Measurements from ENCODE around the gene EEF1A2.
"Not testable (repeated sequence)": the region's sequence is repeated elsewhere in the genome, so short reads cannot be mapped to it uniquely, and the experiment has no call there.

EEF1A2 gene

DNA sequence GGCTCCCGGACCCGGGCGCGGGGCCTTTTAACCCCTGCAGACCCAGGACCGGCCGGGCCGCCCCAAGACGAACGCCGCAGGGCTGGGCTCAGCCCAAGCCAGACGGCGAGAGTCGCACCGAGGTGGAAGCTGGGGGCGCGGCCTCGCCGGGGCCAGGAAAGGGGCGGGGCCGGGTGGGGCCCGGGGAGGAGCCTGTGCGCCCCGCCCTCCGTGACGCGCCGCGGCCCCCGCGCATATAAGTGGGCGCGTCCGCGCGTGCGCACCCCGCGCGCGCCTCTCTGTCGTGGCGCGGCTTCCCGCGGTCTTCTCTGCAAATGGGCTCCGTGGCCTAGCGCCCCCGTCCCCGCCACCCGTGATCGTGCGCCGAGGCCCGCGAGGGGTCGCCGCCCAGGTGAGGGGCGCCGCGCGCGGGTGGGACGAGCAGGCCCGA is 21.6 kb upstream of the EEF1A2 start, which contains the start of gene PPDPF:
TSS of gene PPDPF (plus strand) at position 262 of the 430 bp plus-strand sequence. CDS start 544 bp downstream, outside the sequence.
- DNase-seq (ENCODE audit: low spot score) = peak; percentile 85

DNA sequence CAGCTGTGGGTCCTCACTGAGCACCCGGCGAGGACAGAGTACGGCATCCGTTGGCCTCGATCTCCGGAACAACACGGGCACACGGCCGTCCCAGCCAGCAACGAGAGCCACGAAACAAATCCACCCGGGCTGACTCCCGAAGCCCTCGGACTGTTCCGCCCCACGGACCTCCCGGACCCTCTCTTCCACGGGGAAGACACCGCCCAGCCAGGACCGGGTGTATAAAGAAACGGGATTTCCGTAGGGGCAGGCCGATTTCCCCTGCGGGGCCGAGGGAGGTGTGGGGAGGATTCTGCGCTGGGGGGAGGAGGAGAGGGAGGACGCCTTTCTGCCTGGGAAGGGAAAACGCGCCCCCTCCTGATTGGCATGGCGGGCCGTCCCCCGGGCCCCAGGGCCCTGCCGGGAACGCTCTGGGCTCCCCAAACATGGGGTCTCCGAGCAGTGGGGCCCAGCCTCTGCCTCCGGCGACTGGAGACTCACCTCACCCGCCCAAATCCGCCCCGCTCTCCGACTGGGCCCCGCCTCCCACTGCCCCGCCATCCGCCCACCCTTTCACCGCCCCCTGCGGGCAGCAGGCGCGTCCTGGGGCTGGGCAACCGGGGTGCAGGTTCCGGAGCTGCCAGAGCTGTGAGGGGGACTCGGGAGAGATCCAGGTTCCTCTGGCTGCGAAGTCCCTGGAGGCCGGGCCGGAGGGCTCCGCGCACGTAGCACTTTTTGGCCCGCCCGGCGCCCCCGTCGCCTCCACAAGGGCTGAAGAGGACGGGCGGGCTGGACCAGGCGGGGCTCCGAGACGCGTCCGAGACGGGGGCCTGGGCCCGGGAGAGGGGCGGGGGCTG is 21.0 kb upstream of the EEF1A2 start:
- DNase-seq (ENCODE audit: low spot score) = no peak

DNA sequence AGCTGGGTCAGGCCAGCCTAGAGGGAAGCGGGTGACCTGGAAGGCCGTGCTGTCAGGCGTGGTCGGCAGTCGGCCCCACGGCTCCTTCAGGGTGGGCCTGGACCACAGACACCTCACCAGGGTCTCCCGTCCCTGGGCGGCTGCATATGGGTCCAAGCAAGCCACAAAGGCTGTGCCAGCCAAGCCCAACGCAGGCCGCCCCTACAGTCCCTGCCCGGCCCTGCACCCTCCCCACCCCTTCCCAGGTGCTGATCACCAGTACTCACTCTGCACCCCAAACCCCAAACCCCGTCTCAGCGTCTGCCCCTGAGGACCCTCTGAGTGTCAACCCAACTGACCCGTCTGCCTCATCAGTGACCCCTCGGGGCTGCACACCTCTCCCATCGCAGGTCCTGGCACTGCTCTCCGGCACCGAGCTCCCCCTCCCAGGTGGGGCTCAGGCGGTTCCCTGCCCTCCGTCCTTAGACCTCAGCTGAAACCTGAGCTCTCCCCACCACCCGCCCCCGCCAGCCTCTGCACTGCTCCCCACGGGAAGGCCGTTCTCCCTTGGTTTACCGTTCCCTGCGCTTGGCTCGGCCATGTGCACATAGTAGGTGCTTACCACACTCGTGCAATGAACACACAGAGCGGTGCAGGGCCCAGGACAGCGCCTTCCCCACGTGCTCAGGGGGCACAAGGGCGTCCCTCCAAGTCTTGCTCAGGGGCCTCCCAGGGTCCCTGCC is 20.2 kb upstream of the EEF1A2 start:
- DNase-seq (ENCODE audit: low spot score) = no peak

DNA sequence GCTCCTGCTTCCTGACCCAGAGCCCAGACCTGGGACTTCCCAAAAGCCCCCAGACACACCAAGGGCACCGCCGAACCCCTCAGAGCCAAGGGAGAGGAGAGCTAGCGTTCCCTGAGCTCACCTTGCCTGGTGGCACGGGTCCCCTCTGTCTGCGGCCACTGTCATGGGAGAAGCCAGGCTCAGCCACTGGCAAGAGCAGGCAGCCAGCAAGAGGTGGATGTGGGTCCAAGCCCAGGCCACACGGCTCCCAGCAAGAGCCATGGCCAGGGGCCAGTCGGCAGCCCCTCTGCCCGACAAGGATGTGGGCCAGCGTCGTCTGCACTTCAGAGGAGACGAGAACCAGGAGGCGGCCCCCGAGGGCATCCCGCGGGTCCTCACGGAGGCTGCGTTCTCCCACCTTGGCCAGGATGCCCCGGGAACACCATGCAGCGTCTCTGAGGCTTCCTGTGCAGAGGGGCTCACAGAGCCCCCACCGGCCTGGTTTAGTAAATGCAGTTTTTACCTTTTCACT is 19.5 kb upstream of the EEF1A2 start:
- DNase-seq (ENCODE audit: low spot score) = no peak

GRCh38 chr20:63517376-63518309 is 18.8 kb upstream of the EEF1A2 start:
- DNase-seq (ENCODE audit: low spot score) = no peak

GRCh38 chr20:63514520-63514919 is 15.6 kb upstream of the EEF1A2 start:
- not testable (repeated sequence) for DNase-seq (ENCODE audit: low spot score)

- no peak for DNase-seq (ENCODE audit: low spot score)
These were observed 14.3 kb upstream of the EEF1A2 start for GRCh38 chr20:63513207-63513606.

DNA sequence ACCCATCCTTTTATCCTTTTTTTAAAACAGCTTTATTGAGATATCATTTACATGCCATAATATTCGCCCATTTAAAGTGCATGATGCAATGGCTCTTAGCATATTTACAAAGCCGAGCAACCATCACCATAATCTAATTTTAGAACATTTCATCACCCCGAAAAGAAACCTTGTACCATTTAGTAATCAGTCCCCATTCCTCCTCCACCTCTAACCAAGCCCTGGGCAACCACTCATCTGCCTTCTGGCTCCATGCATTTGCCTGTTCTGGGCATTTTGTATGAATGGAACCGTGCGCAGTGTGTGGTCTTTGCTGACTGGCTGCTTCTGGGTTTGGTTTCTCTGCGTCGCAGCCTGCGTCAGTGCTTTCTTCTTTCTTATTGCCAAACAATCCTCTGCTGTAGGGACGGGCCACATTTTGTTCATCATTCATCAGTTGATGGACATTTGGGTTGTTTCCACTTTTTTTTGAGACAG is 10.2 kb upstream of the EEF1A2 start:
- no peak for DNase-seq (ENCODE audit: low spot score)

- DNase-seq (ENCODE audit: low spot score) = no peak
These were observed 9.3 kb upstream of the EEF1A2 start for GRCh38 chr20:63508072-63508768.

DNA sequence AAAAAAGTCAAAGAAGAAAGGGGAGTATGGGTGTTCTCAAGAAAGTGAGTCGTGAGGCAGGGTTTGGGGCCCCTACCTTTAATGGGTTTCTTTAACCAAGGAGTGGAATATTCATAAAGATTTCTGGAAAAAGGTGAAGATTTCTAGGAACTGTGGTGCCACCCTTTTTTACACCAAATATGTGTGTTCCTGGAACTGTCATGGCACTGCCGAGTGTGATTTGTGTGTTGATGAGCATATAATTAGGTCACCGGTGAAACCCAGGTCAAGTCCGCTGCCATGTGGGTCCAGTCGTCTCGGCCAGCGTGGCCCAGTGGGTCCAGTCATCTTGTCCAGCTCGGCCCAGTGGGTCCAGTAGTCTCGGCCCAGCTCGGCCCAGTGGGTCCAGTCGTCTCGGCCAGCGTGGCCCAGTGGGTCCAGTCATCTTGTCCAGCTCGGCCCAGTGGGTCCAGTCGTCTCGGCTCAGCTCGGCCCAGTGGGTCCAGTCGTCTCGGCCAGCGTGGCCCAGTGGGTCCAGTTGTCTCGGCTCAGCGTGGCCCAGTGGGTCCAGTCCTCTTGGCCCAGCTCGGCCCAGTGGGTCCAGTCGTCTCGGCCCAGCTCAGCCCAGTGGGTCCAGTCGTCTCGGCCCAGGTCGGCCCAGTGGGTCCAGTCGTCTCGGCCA is 8.3 kb upstream of the EEF1A2 start:
- DNase-seq (ENCODE audit: low spot score) = no peak

DNA sequence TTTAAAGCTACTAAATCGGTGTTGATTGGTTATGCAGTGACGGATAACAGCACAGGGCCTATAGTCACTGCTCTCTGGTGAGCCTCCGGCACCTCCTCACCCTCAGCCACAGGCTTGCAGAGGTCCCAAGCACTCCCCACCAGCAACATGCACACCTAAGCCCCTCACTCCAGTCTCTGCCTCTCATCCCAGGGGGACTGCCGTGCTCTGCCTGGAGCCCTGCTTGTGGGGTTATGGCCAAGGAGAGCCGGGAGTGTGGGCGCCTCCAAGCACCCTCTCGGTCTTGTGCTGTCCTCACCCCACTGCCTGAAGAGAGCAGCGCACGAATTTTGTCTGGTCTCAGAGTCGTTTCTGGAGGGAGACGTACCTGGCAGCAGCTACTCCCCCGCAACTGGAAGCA is 6.8 kb upstream of the EEF1A2 start:
- DNase-seq (ENCODE audit: low spot score) = no peak

- DNase-seq (ENCODE audit: low spot score) = no peak
These were observed 6.4 kb upstream of the EEF1A2 start for GRCh38 chr20:63505281-63505680.

- DNase-seq (ENCODE audit: low spot score) = no peak
These were observed 5.8 kb upstream of the EEF1A2 start for GRCh38 chr20:63504642-63505041.

- DNase-seq (ENCODE audit: low spot score) = no peak
These were observed 4.6 kb upstream of the EEF1A2 start for GRCh38 chr20:63503524-63503923.

- DNase-seq (ENCODE audit: low spot score) = no peak
These were observed 3.8 kb upstream of the EEF1A2 start for GRCh38 chr20:63502671-63503172.

GRCh38 chr20:63501818-63502670 is 3.2 kb upstream of the EEF1A2 start:
- peak; percentile 70 for DNase-seq (ENCODE audit: low spot score)

DNA sequence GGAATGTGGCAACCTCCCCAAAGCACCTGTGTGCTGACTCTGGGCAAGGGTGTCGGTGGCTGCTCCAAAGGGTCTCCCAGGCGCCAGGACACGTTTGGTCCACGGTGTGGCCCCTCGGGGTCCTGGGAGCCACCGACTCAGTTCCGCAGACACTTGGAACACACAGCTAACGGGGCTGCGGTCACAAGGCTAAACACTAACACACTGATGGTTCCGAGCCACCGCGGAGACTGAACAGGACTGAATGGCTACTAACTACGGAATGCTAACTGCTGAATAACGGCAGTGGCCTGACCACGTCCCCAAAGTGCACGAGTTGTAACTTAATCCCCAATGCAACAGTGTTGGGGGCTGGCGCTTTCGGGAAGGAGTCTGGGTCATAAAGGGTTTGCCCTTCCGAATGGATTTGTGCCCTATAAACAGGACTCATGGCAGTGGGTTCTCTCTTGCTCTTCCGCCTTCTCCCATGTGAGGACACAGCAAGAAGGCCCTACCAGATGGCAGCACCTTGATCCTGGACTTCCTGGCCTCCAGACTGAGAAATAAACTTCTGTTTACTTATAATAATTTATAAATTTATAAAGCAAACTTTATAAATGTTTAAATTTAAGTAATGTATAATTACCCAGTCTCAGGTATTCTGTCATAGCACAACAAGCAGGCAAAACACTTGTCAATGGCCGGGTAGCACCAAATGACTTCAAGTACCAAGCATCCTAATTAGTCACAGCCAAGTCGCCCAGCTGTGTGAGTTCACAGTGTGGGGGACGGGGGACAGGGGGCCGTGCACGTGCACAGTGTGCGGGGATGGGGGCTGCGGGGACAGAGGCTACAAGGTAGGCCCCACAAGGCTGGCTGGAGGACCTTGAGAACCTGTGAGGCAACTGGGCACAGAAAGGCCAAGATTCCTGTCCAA is 2.3 kb upstream of the EEF1A2 start:
- no peak for DNase-seq (ENCODE audit: low spot score)

Data from Ammon's horn (tissue), 1 donor.